GM18861 (cell line): ENCODE data around the gene NCOA7.
A peak's percentile ranks its signal among the peaks of the same experiment; 100 is the strongest.
"Not testable (repeated sequence)": the region's sequence is repeated elsewhere in the genome, so short reads cannot be mapped to it uniquely, and the experiment has no call there.

ENCODE experiments used
- ATAC-seq: cut with Tn5 transposase; IDR thresholded peaks from one replicate; pipeline ENCODE4 v1.9.1; 2021; ENCODE audit not compliant: unreplicated experiment

The NCOA7 gene

DNA sequence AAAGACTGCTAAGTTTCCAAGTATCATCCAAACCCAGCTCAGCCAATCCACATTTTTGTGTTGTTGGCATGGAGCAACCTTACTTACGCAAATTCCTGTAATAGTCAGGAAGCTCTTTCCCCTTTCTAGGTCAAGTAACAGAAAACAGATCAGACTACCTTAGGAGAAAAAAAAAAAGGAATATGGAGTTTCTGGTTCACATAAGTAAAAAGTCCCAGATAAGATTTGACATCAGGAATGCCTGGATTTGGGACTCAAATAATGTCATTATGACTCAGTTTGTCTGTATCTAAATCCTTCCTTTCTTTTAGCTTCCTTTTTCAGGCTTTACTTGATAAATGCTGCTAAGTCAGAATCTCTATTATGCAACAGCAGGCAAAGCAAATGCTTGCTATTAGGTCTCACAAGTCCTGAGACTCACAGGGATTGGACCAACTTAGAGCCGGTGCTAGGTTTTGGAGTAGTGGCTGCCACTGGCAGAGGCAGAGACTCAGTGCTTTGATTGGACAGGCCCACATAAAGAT, 44.5 kb downstream of the NCOA7 start:
- no peak for ATAC-seq

DNA sequence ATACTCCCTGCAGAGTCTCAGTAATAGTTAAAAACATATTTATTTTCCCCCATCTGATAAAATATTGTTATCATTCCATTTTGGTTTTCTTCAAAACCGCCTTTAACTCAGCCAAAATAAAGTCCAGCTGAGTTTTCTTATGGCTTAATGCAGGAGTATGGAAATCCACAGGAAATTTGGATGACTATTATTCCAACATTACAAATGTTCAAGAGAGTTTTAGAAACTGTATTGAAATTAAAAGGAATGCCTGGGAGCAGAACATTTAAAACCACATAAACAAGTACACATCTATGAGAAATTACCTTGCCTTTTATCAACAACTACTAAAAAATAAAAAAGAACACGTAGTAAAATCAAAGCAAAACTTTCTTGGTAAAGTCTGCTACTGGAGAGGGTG, 45.7 kb downstream of the NCOA7 start:
- no peak for ATAC-seq

DNA sequence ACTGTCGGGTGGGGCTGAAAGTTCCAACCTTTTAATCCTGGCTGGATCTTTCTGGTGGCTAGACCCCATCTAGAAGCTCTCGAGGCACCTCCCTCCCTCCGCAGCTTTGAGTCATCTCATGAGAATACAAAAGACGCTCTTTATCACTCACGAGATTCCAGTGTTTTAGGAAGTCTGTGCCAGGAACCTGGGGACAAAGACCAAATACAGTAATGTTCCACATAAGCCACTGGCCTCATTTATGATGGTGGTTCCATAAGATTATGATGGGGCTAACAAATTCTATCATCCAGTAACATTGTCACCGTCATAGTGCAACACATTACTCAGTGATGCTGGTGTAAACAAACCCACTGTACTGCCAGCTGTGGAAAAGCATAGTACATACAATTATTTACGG, 48.7 kb downstream of the NCOA7 start:
- no peak for ATAC-seq

DNA sequence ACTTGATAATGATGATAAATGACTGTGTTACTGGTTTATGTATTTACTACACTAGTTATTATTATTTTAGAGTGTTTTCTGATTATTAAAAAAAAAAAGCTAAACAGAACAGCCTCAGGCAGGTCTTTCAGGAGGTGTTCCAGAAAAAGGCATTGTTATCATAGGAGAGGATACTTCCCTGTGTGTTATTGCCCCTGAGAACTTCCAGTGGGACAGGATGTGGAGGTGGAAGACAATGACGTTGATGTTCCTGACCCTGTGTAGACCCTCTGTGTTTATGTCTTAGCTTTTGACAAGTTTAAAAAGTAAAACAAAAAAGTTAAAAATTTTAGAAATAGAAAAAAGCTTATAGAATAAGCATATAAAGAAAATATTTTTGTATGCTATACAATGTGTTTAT, 49.1 kb downstream of the NCOA7 start:
- no peak for ATAC-seq

DNA sequence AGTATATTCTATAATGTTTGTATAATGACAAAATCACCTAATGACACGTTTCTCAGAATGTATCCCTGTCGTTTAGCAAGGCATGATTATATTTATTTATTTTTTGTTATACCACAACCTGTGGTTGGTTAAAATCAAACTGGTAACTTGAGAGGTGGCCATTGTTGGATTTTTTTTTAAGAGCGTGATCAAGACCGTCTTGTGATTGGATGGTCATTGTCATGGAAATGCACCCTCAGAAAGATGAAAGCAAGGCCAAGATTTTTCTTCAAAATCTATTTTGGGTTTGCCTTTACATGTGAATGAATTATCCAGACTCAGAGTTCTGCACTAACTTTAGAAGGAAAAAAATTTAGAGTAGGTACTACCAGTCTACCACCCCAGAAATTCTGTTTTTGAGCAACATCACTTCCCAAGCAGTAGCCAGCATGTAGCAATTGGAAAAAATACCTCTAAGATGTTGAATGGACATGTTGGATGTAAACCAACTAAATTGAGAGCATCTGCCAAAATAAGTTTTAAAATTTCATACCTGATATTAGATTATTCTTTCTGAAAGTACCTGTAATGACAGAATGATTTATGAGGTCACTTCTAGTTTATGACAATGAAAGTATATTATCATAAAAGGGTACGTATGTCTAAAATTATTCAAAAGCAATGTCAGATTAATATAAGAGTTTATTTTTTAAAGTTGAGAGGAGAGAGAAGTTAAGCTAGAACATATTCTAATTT, 50.8 kb downstream of the NCOA7 start:
- no peak for ATAC-seq

DNA sequence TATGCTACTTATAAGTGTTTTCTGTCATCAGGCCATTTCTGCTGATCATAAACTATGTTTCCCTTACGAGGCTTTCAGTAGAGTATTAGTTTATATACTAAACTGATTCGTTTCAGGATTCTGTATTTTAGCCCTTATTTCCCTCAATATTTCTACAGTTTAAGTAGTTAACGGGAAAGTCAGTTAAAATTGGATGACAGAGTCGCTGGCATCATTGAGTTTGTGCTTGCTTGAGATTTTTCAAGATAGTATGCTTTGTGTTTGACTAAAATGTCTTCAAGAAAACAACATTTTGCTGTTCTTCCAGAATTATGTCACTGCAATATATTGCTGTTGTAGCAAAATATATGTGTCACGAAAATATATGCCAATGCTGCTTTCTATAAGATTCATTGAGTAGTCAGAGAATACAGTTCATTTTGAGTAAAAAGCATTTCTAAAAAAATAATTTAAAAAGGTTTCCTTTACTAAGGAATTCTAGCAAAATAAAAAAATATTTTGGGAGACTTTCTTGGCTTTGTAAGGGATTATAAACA, 51.4 kb downstream of the NCOA7 start:
- ATAC-seq = no peak

DNA sequence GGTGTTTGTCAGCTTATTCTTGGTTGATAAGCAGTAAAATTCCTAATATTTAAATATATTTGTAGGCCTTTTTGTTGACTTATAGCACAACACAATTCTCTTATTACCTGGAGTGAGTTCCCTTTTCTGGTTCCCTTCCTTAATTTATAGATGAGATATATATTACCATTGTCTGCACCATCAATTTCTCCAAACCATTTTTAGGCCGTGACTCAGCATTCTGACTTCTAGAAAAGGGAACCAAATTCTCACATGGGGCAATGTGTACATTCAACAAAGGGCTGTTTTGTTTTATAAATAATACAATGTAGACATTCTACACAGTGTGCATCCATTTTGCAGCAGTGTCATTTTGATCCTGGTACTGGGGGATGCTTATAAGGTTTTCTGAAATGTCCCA, 52.8 kb downstream of the NCOA7 start:
- no peak for ATAC-seq

DNA sequence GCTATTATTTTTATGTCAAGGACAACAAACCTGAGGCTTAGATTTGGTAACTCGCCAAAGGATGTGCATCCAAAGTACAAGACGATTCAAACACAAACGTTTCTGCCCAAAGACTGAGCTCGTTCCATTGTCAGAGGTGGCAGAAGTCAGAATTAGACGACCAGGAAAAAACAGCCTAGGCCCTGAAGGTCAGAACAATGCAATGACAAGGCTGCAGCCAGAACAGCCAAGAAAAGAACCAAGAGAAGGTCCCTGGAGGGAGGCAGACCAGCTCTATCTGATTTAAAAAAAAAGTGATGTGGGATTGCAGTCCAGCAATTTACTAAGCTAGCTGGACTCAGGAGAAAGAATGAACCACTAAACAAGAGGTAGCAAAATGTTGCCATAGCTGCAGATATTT, 54.2 kb downstream of the NCOA7 start:
- no peak for ATAC-seq

DNA sequence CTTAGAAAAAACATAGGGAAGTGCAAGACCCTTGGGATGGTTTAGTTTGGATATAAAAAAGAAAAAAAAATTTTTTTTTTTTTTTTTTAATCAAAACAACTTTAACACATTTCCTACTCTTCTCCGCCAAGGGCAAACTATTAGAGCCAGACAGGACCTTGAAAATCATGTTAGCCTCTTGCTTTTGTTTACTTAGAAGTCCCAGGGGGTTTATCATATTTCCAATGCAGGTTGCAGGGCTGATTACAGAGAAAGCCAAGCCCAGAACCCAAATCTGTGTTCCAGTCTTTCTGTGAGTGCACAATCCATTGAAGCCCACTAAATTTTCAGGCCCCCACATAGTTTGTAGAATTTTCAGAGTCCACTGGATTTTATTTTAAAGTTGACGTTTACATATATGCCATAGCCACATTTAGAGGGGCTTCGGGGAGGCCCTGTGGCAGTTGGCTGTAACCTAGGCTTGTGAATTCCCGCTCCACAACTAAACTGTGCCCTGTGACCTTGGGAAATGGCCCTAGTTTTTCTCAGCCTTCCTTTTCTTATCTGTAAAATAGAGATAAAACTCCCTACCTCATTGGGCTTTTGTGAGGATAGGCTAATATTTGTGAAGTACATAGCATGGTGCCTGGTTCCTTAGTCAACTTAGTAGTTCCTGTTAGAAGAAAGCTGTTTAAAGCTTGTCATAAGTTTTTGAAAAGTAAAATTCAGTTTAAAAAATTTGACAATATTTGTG, 55.7 kb downstream of the NCOA7 start:
- no peak for ATAC-seq

DNA sequence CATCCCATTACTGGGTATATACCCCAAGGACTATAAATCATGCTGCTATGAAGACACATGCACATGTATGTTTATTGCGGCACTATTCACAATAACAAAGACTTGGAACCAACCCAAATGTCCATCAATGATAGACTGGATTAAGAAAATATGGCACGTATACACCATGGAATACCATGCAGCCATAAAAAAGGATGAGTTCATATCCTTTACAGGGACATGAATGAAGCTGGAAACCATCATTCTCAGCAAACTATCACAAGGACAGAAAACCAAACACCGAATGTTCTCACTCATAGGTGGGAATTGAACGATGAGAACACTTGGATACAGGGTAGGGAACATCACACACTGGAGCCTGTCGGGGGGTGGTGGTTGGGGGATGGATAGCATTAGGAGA, 57.5 kb downstream of the NCOA7 start:
- not testable (repeated sequence) for ATAC-seq

DNA sequence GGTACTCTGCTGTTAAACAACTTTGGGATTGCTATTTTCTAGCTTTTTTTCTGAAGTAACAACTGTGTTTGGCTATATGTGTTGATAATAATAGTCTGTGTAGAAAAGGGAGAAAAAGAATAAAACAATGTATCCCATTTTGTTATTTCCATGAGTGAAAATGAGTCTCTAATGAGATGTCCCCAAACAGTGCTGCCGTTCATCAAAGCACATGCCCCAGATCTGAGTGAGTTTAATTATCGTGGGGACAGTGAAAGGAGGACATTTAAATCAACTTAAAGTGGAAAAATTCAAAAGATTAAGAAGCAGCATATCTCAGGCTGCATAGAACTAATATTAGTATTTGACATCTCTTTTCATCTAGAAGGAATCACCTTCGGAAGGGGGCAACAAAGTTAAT, 59.6 kb downstream of the NCOA7 start:
- ATAC-seq = no peak

DNA sequence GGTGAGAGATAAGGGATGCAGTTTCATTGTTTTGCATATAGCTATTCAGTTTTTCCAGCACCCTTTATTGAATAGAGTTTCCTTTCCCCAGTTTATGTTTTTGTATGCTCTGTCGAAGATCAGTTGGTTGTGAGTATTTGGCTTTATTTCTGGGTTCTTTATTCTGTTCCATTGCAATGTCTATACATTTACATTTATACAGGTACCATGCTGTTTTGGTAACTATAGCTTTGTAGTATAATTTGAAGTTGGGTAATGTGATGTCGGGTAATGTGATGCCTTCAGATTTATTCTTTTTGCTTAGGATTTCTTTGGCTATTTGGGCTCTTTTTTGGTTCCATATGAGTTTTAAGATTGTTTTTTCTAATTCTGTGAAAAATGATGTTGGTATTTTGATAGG, 61.8 kb downstream of the NCOA7 start:
- no peak for ATAC-seq

DNA sequence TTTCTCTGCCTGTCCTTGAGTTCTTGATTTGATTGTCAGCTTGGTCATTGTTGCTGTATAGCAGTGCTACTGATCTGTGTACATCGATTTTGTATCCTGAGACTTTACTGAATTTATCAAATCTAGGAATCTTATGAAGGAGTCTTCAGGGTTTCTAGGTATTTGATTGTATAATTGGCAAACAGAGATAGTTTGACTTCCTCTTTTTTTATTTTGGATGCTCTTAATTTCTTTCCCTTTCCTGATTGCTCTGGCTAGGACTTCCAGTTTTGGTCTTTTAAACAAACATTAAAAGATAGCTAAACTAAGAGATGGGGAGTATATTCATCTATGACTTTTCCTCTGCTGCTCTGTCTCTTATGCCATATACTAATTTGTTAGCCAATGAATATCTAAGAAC, 62.4 kb downstream of the NCOA7 start:
- ATAC-seq = no peak

DNA sequence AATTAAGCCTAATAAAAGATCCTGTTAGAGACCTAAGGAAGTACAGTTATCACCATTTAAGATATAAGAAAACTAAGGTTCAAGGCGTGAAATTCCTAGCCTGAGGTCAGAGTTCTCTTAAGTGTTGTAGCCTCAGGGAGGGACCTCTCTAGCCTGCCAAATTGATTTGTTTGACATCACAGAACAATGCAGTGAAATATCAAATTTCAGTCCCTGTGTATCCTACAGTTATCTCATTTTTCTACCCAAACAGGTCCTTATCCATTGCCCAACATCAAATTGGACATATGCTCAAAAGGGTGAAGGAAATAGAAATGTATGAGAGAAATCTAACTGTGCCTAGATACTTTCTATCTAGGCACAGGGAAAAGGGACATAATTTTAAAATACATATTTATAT, 63.0 kb downstream of the NCOA7 start:
- no peak for ATAC-seq

DNA sequence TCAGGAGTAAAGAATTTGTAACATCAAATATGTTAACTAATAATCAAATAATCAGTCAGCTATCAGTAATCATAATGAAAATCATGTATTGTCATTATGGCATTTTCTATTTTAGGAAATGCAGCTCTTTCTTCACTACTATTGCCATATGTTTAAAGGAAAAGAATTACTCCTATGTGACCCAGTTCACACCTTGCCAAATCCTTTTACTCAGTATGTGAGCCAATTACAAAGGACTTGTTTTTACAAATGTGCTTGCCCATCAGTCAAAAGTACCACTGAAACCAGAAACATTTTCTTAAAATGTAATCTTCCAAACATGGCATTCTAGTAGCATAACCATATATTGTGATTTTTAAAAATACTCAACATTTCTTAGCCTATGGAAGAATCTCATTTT, 63.6 kb downstream of the NCOA7 start:
- ATAC-seq = no peak

DNA sequence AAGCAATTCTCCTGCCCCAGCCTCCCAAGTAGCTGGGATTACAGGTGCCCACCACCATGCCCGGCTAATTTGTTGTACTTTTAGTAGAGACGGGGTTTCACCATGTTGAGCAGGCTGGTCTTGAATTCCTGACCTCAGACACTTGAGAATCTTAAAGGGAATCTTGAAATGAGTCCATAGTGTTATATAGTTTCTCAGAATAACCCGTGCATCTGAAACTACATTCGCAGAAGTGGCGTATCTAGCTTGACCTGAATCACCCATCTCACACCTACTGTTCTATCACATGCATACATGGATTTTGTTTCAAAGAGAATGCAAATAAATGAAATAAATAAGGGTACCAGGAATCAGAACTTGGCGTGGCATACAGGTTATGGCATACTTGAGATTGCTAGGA, 65.0 kb downstream of the NCOA7 start:
- ATAC-seq = no peak

DNA sequence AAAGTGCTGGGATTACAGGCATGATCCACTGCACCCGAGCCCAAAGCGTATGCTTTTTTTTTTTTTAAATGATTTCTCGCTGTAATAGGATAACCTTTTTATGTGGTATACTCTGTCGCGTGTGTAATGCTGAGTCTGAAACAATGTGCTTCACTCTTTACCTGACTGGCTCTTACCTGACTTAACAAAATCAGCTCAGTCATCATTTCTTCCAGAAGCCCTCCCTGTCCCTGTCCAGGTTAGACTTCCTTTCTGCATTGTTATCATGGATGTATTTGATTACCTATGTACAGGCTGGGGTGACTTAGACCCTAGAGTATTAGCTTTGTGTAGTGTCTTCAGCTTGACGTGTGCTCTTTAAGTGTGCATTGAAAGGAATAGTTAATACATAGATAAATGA, 67.1 kb downstream of the NCOA7 start:
- no peak for ATAC-seq

DNA sequence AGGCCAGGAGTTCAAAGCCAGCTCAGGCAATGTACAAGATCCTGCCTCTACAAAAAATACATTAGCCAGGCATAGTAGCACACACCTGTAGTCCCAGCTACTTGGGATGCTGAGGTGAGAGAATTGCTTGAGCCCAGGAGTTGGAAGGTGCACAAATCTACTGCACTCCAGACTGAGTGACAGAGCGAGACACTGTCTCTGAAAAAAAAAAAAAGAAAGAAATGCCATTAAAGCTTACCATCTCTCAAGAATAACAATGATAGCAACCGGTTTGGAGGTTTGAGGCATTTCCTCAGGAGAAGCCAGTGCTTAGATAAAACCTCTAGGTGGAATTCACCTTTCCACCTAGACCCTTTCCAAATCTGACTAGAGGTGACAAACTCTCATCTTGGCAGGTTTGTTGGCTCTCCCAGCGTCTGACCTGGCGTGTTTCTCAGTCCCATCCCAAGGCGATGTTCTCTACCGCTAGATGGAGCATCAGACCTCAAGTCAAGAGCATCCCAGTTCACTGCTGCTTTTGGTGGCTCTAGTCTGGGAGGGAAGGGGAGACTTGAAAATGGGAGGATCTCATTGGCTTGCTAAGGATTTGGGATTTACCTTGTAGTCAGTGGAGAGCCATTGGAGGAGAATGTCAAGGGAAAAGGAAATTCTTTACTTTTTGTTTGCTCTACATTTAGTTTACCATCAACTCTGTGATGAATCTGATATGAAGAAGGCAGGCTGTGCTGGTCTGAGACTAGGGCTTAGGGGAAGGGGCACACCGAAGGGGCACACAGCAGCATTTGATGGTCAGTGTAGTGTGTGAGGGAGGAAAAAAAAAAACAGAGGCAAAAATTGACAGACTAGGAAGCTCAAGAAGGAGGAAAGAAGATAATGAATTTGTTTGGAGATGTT, 67.9 kb downstream of the NCOA7 start:
- peak; percentile 54 for ATAC-seq

DNA sequence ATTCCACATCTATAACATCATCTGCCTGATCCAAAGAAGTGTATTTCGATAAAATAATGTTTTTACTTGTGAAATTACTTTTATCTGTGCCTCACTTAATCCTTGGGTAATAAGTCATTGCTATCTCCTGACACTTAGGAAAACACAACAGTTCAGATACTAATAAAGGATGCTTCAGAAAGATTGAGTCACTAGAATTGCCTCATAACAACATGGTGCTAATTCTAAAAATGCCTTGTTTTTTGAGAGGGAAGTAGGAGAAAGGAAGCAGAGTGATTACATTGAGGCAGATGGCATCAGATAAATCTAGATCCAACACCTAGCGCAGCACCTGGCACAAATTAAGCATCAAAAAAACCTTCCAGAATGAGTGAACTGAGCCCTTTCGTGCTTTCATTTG, 69.0 kb downstream of the NCOA7 start:
- no peak for ATAC-seq

DNA sequence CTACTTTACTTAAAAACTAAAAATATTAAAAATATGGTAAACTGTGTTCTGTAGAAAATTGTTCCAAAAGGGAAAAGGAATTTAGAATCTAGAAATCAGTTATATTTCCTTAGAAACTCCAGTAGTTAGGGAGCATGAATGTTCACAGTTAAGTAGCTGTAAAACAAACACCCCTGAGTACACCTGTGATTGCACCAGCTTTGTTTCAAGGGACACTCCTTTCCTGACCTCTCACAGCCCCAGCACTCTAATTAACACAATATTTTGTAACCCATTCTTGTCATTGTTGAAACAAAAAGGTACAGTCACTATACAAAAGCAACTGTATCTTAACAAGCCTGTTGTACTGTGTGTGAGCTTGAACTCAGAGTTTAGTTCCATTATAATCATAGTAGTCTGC, 72.3 kb downstream of the NCOA7 start:
- no peak for ATAC-seq

DNA sequence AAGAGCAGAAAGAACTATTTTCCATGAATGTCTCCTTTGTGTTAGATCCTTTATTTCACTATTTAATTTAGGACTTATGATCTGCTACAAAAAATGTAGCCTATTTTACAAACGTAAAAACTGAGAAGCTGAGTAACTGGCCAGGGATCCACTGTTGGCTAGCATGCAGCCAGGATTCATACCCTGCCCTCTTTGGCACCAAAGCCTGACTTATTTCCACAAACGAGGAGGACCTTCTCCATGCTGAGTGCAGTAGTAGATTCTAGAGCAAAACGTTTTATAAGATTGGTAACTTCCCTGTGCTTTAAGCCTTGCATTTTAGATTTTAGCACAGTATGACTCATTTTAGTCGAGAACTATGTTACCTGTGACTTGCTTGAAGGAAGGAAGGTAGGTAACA, 74.3 kb downstream of the NCOA7 start:
- ATAC-seq = no peak
